Hematopoietic multipotent progenitor cell treated with erythropoietin and hydrocortisone succinate and interleukin-3 and kit ligand, for 17 days (in vitro differentiated cells): ENCODE results near the gene ENOX1.
"Not testable (repeated sequence)": the region's sequence is repeated elsewhere in the genome, so short reads cannot be mapped to it uniquely, and the experiment has no call there.

Experiments used
- DNase-seq: peaks from one replicate; pipeline ENCODE4 v3.0.0-alpha.2; 2015; ENCODE audit warnings: low spot score

The ENOX1 gene

DNA sequence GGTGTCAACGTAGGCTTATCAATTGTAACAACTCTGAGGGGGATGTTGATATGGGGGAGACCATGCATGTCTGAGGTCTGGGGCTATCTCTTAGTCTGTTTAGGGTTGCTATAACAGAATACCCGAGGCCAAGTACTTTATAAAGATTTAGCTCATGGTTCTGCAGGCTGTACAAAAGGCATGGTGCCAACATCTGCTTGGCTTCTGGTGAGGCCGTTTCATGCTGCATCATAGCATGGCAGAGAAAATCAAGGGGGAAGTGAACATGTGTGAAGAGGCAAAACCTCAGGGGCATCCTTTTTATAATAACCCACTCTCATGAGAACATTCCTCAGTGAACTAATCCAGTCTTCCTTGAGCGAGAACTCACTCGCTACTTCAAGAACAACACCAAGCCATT lies 353.8 kb downstream of the ENOX1 start:
- no peak for DNase-seq

DNA sequence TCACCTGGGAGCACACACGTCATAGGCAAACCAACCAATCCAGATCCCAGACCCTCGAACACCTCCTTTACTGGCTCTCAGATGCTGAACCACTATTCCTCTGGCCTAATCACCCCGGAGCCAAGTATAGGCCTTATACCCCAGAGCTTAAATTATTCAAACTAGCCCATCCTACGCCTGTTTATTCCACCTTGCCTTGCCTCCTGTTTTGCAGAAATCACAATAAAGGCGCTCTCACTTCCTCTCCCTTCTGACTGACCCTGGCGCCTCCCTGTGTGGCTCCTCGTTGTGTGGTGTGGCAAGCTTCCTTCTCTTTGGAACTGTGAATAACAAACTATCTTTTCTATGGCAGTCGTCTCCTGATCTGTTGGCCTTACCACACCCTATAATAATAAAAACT lies 354.9 kb downstream of the ENOX1 start:
- DNase-seq = no peak

GRCh38 chr13:43431290-43431716 lies 355.5 kb downstream of the ENOX1 start:
- no peak for DNase-seq

DNA sequence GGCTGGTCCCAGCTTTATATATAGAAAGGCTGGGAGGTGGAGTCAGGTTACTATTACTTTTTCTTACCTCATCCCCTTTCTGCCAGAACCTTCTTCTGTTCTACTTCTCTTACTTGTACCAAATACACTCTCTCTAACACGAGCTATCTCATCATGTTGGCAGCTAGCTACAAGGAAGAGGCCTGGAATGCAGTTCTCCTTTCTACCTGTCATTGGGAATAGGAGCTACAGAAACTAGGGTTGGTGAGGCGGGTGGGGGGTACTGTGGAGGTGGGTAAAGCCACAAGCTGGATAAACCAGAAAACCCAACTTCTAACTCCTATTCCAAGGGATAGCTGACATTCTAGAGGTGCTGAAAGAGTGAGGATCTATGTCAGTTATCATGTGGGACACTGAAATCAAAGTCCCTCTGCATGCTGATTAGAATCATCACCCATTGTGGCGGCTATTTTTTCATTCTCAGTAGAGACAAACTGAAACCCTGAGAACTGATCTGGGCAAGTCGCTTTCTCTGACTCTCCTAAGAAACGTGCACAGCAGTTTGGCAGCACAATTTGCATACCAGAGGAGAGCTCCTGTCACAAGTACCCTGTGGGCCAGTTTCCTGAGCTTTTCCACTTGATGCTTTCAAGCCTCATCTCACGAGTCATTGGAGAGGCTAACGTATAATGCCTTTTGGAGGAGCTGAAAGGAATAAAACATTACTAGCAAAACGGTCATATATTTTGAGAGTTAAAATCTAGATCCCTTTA lies 358.1 kb downstream of the ENOX1 start:
- no peak for DNase-seq

DNA sequence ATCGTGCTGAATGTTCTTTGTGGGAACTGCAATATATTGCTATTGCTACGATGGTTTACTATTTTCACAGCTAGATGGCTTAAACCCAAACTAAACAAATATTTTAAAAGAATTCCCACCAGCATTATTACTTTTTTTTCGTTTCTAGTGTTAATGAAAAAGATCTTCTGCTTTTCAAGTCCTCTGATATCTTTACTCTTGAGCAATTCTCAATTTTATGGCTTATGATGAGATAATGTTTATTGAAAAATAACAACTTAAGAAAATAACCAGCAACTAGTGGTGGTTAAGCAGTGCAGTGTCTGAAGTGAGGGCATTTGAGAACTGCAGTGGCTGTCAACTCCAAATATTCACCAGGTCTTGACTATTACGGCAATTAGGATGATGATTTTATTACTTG lies 360.4 kb downstream of the ENOX1 start:
- no peak for DNase-seq

- DNase-seq = no peak
Measured at GRCh38 chr13:43425234-43425633, 361.5 kb downstream of the ENOX1 start.

GRCh38 chr13:43424412-43424811 lies 362.4 kb downstream of the ENOX1 start:
- no peak for DNase-seq

GRCh38 chr13:43422116-43422515 lies 364.7 kb downstream of the ENOX1 start:
- no peak for DNase-seq

- DNase-seq = not testable (repeated sequence)
Measured at GRCh38 chr13:43416842-43417241, 369.9 kb downstream of the ENOX1 start.

DNA sequence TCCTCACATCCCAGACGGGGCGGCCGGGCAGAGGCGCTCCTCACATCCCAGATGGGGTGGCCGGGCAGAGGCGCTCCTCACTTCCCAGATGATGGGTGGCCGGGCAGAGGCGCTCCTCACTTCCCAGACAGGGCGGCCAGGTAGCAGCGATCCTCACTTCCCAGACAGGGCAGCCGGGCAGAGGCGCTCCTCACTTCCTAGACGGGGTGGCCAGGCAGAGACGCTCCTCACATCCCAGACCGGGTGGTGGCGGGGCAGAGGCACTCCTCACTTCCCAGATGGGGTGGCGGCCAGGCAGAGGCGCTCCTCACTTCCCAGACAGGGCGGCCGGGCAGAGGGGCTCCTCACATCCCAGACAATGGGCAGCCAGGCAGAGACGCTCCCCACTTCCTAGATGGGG lies 370.4 kb downstream of the ENOX1 start:
- DNase-seq = not testable (repeated sequence)

DNA sequence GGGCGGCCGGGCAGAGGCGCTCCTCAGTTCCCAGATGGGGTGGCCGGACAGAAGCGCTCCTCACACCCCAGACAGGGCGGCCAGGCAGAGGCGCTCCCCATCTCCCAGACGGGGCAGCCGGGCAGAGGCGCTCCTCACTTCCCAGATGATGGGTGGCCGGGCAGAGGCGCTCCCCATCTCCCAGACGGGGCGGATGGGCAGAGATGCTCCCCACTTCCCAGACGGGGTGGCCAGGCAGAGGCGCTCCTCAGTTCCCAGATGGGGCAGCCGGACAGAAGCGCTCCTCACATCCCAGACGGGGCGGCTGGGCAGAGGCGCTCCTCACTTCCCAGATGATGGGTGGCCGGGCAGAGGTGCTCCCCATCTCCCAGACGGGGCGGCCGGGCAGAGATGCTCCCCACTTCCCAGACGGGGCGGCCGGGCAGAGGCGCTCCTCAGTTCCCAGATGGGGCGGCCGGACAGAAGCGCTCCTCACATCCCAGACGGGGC lies 370.8 kb downstream of the ENOX1 start:
- not testable (repeated sequence) for DNase-seq

DNA sequence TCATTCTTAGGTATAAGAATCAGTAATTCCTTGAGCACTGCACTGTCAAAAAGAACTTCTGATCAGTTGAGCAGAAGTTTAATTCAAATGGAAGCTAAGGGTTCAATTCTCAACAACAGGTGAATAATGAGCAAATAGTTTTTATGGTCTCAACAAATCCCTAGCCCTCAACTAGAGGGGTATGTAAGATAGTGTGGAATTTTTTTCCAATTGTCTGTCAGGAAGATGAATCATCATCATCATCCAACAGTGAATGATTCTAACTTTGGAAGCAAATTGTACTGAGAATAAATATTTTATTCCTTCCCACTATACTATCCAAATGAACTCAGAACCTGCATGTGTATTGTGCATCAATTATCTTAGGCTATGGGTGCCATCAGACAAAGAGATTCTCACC lies 372.7 kb downstream of the ENOX1 start:
- DNase-seq = no peak

GRCh38 chr13:43411741-43412140 lies 375.0 kb downstream of the ENOX1 start:
- no peak for DNase-seq

DNA sequence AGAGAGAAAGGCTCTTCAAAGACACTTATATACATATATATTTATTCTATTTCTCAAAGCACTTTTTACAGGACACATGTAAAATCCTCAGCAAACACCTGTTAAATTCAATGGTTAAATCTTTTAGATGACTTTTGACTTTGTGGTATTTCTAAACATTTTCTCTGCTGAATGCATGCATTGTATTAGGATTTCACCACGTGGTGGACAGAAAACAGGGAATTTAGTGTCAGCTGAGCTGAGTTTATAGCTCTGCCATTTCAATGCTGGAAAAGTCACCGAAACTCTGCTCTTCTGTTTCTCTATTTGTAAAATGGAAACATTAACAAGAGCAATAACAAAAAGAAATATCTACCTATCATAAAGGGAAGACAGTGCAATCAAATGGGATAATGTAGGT lies 375.6 kb downstream of the ENOX1 start:
- DNase-seq = no peak

- DNase-seq = no peak
Measured at GRCh38 chr13:43408274-43408673, 378.5 kb downstream of the ENOX1 start.

DNA sequence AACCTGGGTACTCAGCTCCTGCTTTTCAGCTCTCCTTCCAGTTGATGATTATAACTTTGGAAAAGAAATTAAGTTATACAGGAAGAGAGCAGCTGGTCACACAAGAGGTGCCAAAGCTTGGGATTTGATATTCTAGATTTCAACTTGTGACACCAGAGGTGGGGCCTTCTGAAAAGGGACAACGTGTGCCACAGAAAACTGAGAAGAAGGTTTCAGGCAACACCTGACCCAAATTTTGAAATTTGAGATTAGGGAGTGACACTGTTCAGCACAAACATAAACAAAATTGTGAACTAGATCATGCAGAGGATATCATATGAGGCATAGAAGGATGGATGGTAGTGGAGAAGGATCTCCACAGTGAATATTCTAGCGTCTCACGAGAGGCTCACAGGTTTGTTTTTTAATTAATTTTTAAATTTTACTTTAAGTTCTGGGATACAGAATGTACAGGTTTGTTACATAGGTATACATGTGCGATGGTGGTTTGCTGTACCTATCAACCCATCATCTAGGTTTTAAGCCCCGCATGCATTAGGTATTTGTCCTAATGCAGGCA lies 379.7 kb downstream of the ENOX1 start:
- no peak for DNase-seq

DNA sequence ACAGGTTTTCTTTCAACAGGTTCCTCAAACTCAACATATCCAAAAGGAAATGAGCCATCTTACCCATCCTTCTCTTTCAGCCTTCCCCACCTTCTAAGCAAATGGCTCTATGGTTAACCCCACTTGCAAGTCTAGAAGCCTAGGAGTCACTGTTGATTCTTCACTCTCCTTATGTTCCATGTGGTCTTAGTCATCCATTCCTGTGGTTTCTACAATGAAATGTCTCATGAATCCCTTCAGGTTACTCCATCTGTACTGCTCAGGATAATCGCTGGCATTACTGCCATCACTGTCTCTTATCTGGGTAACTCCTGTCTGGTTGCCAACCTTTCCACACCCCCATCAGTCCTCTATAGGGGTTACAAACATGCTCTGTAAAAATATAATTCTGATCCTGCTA lies 381.3 kb downstream of the ENOX1 start:
- no peak for DNase-seq

GRCh38 chr13:43402380-43402779 lies 384.4 kb downstream of the ENOX1 start:
- no peak for DNase-seq

DNA sequence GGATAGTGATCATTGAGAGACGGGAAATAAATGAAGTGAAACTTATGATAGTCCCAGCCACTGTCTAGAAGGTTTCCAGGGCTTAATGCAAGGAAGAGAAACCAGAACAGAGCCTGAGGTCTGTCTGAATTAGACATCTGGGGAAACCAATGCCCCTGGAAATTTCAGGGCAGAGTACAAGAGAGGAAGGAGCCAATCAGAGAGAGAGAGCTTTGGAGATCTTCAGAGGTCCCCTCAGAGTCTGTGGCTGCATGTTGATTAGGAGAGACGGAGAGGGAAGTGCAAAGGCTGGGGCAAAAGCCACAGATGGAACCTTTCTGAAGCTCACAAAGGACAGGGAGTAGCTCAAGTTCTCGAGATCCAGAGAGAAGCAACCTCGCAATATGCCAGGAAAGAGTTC lies 385.4 kb downstream of the ENOX1 start:
- no peak for DNase-seq

DNA sequence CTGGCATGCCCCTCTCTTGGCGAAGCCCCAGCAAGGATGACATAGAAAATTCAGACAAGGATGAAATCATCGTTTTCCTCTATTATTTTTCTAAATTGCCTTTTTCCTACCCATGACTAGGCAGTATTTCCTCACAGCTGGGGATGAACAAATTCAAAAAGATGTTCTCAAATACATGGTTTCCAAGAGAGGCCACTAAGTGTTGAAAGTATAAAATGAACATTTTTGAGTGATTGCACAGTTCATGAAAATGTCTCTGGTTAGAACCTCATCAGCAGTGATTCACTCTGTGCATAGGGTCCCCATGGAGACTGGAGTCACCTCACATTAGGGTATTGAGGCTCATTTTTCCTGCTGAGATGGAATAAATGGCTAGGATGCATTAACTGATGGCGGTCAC lies 389.7 kb downstream of the ENOX1 start:
- no peak for DNase-seq

DNA sequence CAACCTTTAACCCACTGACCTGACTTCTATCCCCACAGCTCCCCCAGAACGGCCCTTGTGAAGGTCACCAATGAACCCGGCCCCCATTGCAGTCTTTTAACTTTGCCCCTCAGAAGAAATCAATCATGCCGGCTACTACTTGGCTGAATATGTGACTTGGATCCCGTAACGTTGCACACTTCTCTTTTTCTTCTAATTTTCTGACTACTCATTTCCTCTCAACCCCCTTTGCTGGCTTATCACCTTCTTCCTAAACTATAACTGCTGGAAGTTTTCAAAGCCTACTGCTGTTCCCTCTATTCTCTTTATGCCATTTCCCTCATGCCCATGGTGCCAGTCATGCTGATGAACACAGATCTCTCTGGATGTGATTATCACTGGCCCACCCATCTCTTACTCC lies 395.7 kb downstream of the ENOX1 start:
- DNase-seq = no peak

DNA sequence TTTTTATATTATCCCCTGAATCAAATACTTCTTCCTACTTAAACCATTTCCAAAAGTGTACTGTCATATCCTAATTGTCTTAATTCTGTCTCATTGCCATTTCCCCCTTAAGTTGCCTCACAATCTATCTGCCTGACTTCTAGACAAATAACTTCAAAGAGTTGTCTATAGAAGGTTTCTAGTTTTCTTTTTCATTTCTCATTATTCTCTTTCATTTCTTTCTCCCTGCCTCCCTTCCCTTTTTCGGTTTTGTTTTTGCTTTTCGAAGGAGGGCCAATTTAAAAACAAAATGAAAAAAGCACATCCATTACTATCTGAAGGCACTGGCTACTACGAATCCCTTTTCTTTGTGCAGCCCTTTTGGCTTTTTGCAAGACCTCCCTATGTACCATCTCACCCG lies 396.2 kb downstream of the ENOX1 start:
- no peak for DNase-seq

GRCh38 chr13:43389983-43390382 lies 396.8 kb downstream of the ENOX1 start:
- no peak for DNase-seq

DNA sequence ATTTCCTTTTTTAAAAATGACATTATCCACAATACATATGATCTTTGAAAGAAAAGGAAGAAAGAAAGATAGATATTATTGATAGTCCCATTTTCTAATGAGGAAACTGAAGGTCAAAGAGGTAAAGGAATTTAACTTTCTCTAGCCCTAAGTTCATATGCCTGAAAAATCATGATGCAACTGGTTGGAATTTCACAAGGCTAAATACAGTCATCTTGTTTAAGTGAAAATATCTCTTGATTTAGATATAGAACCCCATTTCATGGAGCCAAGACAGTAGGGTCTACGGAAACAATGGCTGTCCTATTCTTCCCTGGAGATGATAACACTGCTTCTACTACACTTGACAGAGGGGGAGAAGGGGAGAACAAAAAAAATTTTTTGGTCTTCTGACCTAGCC lies 397.2 kb downstream of the ENOX1 start:
- no peak for DNase-seq
